ENCODE data around the gene OTX1. TPM values are rescaled to one million over a fixed set of nuclear protein-coding genes. Genes with fewer than 3 reads are reported as not detected.
"Not testable (repeated sequence)": the region's sequence is repeated elsewhere in the genome, so short reads cannot be mapped to it uniquely, and the experiment has no call there.

Gene OTX1
- total and polyA plus RNA-seq, 11 donors, result 0.15 TPM; not detected in 10

DNA sequence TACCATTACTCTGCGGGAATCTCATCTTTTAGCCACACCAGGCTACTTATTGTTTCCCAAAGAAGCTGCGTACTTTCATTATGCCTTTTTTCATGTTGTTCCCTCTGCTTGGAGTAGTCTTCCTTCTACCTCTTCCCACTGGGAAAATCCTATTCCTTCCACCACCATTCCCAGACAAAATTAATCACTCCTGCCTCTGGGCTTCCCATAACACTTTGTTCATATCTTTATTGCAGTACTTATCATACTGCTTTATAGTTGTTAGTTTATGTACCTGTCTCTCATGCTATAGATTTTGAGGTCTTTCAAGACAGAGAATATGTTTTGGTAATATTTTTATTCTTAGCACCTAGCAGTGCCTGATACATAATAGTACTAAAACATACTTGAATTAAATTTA lies 16.2 kb downstream of the OTX1 start:
- ATAC-seq, result no peak
- Histone ChIP-seq H3K36me3 (no peaks in the 10 kb centered on the region), H3K27me3 (peaks cover 14 to 97% (median 55%) of the 10 kb centered on the region in 9 donors), H3K4me3 (no peak overlapping the region), H3K27ac (no peak overlapping the region), H3K4me1 (no peaks in the 10 kb centered on the region), H3K9me3 (no peaks in the 10 kb centered on the region)
- TF ChIP-seq, protein P1, sequence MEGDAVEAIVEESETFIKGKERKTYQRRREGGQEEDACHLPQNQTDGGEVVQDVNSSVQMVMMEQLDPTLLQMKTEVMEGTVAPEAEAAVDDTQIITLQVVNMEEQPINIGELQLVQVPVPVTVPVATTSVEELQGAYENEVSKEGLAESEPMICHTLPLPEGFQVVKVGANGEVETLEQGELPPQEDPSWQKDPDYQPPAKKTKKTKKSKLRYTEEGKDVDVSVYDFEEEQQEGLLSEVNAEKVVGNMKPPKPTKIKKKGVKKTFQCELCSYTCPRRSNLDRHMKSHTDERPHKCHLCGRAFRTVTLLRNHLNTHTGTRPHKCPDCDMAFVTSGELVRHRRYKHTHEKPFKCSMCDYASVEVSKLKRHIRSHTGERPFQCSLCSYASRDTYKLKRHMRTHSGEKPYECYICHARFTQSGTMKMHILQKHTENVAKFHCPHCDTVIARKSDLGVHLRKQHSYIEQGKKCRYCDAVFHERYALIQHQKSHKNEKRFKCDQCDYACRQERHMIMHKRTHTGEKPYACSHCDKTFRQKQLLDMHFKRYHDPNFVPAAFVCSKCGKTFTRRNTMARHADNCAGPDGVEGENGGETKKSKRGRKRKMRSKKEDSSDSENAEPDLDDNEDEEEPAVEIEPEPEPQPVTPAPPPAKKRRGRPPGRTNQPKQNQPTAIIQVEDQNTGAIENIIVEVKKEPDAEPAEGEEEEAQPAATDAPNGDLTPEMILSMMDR (IDR thresholded peaks at IDR 0.05), result no peak
- no peak for TF ChIP-seq POLR2A (IDR thresholded peaks at IDR 0.05)
- intact Hi-C loops (cut with DNase I), result no loop called here
- 86 to 88% (median 88%) methylated on average over 2 of the region's 2 CpGs for WGBS, 4 donors
- DNase-seq, result no peak

DNA sequence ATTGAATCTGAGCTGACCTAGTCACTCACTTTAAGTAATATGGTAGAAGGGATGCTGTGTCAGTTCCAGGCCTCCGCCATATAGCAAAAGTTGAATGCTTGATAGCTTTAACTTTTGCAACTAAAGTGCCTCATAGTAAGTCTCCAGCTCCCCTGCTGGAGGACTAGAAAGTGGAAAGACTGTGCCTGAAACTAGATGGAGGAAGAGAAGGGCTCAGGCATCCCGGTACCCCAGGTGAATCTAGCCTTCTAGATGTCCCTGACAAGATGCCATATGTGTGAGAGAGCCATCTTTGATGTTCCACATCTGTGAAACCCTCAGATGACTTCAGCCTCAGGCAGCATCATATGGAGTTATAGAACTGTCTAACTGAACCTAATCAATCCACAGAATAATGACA lies 21.0 kb downstream of the OTX1 start:
- Histone ChIP-seq H3K36me3 (no peaks in the 10 kb centered on the region), H3K4me1 (no peaks in the 10 kb centered on the region), H3K27ac (no peak overlapping the region), H3K27me3 (peaks cover 0 to 61% (median 11%) of the 10 kb centered on the region in 9 donors), H3K9me3 (no peaks in the 10 kb centered on the region), H3K4me3 (no peak overlapping the region)
- intact Hi-C loops (cut with DNase I), result loop anchor here in 1 of 10 donors (5.0 kb wide), 1 partner anchor 1211 kb away; no protein-coding TSS in a partner anchor
- WGBS, 4 donors, result 68 to 88% (median 84%) methylated on average over 2 of the region's 2 CpGs
- no peak for DNase-seq
- ATAC-seq, result no peak
- TF ChIP-seq, protein P1 (IDR thresholded peaks at IDR 0.05), result no peak
- TF ChIP-seq POLR2A (IDR thresholded peaks at IDR 0.05), result no peak

DNA sequence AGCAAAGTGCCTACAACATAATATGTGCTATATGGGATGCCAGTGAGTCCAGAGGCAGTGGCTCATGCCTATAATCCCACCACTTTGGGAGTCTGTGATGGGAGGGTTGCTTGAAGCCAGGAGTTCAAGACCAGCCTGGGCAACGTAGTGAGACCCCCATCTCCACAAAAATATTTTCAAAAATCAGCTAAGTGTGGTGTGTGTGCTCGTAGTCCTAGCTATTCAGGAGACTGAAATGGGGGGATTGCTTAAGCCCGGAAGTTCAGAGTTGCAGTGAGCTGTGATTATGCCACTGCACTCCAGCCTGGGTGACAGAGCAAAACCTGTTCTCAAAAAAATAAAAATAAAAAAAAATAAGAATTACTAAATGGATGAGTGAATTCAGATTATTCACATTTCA lies 23.4 kb downstream of the OTX1 start:
- WGBS, 4 donors, result 79 to 85% (median 80%) methylated on average over 3 of the region's 3 CpGs
- Histone ChIP-seq H3K9me3 (no peaks in the 10 kb centered on the region), H3K4me3 (no peak overlapping the region), H3K36me3 (no peaks in the 10 kb centered on the region), H3K27me3 (peaks cover 0 to 58% (median 8%) of the 10 kb centered on the region in 9 donors), H3K27ac (no peak overlapping the region), H3K4me1 (no peaks in the 10 kb centered on the region)
- DNase-seq (no peak), ATAC-seq (no peak)
- TF ChIP-seq POLR2A (IDR thresholded peaks at IDR 0.05), result no peak
- TF ChIP-seq, protein P1 (IDR thresholded peaks at IDR 0.05), result no peak
- intact Hi-C loops (cut with DNase I), result loop anchor here in 1 of 10 donors (5.0 kb wide), 1 partner anchor 1208 kb away; no protein-coding TSS in a partner anchor

DNA sequence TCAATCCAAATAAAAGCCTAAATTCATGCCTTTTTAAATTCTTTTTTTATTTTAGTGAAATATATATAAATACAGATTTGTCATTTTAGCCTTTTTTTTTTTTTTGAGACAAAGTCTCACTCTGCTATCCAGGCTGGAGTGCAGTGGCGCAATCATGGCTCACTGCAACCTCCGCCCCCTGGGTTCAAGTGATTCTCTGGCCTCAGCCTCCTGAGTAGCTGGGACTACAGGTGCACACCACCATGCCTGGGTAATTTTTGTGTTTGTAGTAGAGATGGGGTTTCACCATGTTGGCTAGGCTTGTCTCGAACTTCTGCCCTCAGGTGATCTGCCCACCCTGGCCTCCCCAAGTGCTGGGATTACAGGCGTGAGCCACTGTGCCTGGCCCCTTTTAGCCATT lies 23.8 kb downstream of the OTX1 start:
- not testable (repeated sequence) for ATAC-seq, H3K9me3 ChIP-seq, H3K36me3 ChIP-seq, DNase-seq, H3K4me1 ChIP-seq, H3K27ac ChIP-seq, H3K4me3 ChIP-seq
- peaks cover 0 to 56% (median 4%) of the 10 kb centered on the region in 9 donors for H3K27me3 ChIP-seq
- 90 to 97% (median 91%) methylated on average over 4 of the region's 4 CpGs for WGBS, 4 donors
- intact Hi-C loops (cut with DNase I), result loop anchor here in 1 of 10 donors (5.0 kb wide), 1 partner anchor 1208 kb away; no protein-coding TSS in a partner anchor

Data from heart left ventricle (tissue), 16 donors.